Sigmoid colon (tissue), 4 donors: ENCODE measurements around the gene S100A7.

Experiments used
- EP300 ChIP-seq, 4 donors: sonication (generic); formaldehyde crosslinking; IDR thresholded peaks; one replicate each; pipeline ENCODE4 v1.6.1; 2017; ENCODE audit warnings: antibody characterized with exemption in 4 of 4
- POLR2A ChIP-seq, 2 donors: fragments of 450-650 bp; IDR thresholded peaks; one replicate each; pipeline ENCODE4 v1.6.1; 2016; ENCODE audit warnings: antibody characterized with exemption in 2 of 2, mild to moderate bottlenecking in 2 of 2, moderate library complexity in 2 of 2
- POLR2AphosphoS5 ChIP-seq, 4 donors: sonication (generic); formaldehyde crosslinking; IDR thresholded peaks; one replicate each; pipeline ENCODE4 v1.6.1; 2017; ENCODE audit warnings: antibody characterized with exemption in 4 of 4
- TF ChIP-seq, protein P1 (sequence below), 4 experiments: fragments of 450-650 bp in 3 of 4; fragments of 200-600 bp in 1 of 4; IDR thresholded peaks; one replicate each; pipeline ENCODE4 v1.5.1; 2016 to 2019; ENCODE audit warnings: antibody characterized with exemption in 4 of 4, mild to moderate bottlenecking in 3 of 4, moderate library complexity in 2 of 4

DNA sequence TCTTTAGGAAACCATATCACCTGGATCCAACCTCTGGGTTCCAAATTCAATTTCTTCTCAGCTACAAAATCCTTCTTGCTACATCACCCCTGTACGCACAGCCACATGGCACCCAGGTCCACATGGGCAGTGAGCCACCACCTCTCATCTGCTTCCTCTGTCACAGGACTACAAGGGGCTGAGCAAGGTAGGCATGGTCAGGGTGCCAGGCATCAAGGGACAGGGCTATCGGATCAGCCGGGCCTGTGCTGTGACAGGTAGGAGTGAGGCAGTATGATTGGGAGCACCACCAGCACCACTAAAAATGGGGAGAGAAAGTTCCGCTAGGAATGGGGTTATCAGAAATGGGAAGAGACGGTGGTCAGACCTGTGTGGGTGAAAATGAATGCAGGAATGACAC is 45.9 kb upstream of the S100A7 start:
- TF ChIP-seq, protein P1, sequence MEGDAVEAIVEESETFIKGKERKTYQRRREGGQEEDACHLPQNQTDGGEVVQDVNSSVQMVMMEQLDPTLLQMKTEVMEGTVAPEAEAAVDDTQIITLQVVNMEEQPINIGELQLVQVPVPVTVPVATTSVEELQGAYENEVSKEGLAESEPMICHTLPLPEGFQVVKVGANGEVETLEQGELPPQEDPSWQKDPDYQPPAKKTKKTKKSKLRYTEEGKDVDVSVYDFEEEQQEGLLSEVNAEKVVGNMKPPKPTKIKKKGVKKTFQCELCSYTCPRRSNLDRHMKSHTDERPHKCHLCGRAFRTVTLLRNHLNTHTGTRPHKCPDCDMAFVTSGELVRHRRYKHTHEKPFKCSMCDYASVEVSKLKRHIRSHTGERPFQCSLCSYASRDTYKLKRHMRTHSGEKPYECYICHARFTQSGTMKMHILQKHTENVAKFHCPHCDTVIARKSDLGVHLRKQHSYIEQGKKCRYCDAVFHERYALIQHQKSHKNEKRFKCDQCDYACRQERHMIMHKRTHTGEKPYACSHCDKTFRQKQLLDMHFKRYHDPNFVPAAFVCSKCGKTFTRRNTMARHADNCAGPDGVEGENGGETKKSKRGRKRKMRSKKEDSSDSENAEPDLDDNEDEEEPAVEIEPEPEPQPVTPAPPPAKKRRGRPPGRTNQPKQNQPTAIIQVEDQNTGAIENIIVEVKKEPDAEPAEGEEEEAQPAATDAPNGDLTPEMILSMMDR (IDR thresholded peaks at IDR 0.05): no peak
- TF ChIP-seq EP300 (IDR thresholded peaks at IDR 0.05) (no peak), POLR2A (IDR thresholded peaks at IDR 0.05) (no peak), POLR2AphosphoS5 (IDR thresholded peaks at IDR 0.05) (no peak)
